HepG2 (cell line): Measurements from ENCODE around the gene AJM1. TPM values are rescaled to one million over a fixed set of nuclear protein-coding genes. Genes with fewer than 3 reads are reported as not detected.

ENCODE experiments used
- MED1 ChIP-seq: sonication (generic); formaldehyde crosslinking; IDR thresholded peaks from 2 replicates; pipeline ENCODE4 v1.4.0; 2020; ENCODE audit warnings: missing genetic modification reagents
- MTERF4 ChIP-seq: sonication (generic); formaldehyde crosslinking; IDR thresholded peaks from 2 replicates; pipeline ENCODE4 v1.8.0; 2023; ENCODE audit warnings: mild to moderate bottlenecking, missing genetic modification reagents
- RNF2 ChIP-seq: fragments of 450-650 bp; conservative IDR thresholded peaks from 2 replicates; pipeline ENCODE4 v1.6.1; 2016; ENCODE audit warnings: low read depth
- STAG1 ChIP-seq: sonication (generic); formaldehyde crosslinking; IDR thresholded peaks from 2 replicates; pipeline ENCODE4 v1.4.0; 2020; ENCODE audit warnings: missing genetic modification reagents
- U2AF1 ChIP-seq: fragments of 200-400 bp; formaldehyde crosslinking; optimal IDR thresholded peaks from 2 replicates; pipeline ENCODE3; 2017; ENCODE audit warnings: mild to moderate bottlenecking, low read depth, low read length
- YEATS4 ChIP-seq: sonication (generic); formaldehyde crosslinking; IDR thresholded peaks from 2 replicates; pipeline ENCODE4 v1.4.0; 2020; ENCODE audit warnings: missing genetic modification reagents, borderline replicate concordance
- ZBTB33 ChIP-seq: sonication (generic); formaldehyde crosslinking; IDR thresholded peaks from 2 replicates; pipeline ENCODE4 v1.4.0; 2020; ENCODE audit warnings: missing genetic modification reagents
- ZBTB8A ChIP-seq: sonication (generic); formaldehyde crosslinking; IDR thresholded peaks from 2 replicates; pipeline ENCODE4 v1.4.0; 2020; ENCODE audit warnings: mild to moderate bottlenecking, low read depth, missing genetic modification reagents, borderline replicate concordance
- ZNF331 ChIP-seq: sonication (generic); formaldehyde crosslinking; IDR thresholded peaks from 2 replicates; pipeline ENCODE4 v1.4.0; 2020; ENCODE audit warnings: missing genetic modification reagents
- ZNF468 ChIP-seq: sonication (generic); formaldehyde crosslinking; IDR thresholded peaks from 2 replicates; pipeline ENCODE4 v1.8.0; 2022; ENCODE audit warnings: mild to moderate bottlenecking, moderate library complexity, missing genetic modification reagents
- ZNF558 ChIP-seq: sonication (generic); formaldehyde crosslinking; IDR thresholded peaks from 2 replicates; pipeline ENCODE4 v1.9.0; 2022; ENCODE audit warnings: mild to moderate bottlenecking, missing genetic modification reagents, borderline replicate concordance
- ZNF768 ChIP-seq: sonication (generic); formaldehyde crosslinking; IDR thresholded peaks from 2 replicates; pipeline ENCODE4 v1.4.0; 2020; ENCODE audit warnings: missing genetic modification reagents
- ZSCAN20 ChIP-seq: sonication (generic); formaldehyde crosslinking; IDR thresholded peaks from 2 replicates; pipeline ENCODE4 v1.4.0; 2020; ENCODE audit warnings: missing genetic modification reagents, mild to moderate bottlenecking, borderline replicate concordance
- polyA plus RNA-seq, 8 experiments: library from polyadenylated mRNA; depleted of rRNA in 3 of 8; stranded (reverse) in 7 of 8; unstranded in 1 of 8; fragments of >200 nt; fragmentation: Illumina TruSeq in 4 of 8; extraction: Trizol in 4 of 8; gene quantifications; 2 replicates each; pipeline versions ENCODE4 v1.2.1 to v1.2.3, GENCODE V29; 2011 to 2016; ENCODE audit warnings: low read depth in 4 of 8, missing spikeins in 1 of 8, mixed read lengths in 1 of 8; ENCODE audit not compliant: insufficient read depth in 1 of 8
- total RNA-seq, 5 experiments: library from RNA; depleted of rRNA; stranded (reverse); fragments of >200 nt; fragmentation: Illumina TruSeq; extraction: Trizol; gene quantifications; 2 replicates each; pipeline ENCODE4 v1.2.3, GENCODE V29; 2016; ENCODE audit warnings: low read depth in 1 of 5
- TF ChIP-seq, protein P1 (sequence below): sonication (generic); formaldehyde crosslinking; IDR thresholded peaks from one replicate; pipeline ENCODE4 v1.5.1; 2020; ENCODE audit warnings: mild to moderate bottlenecking, missing genetic modification reagents; ENCODE audit errors: not compliant biosample characterization

The AJM1 gene
- total and polyA plus RNA-seq, 2 of the 13 experiments (the other 11 are each of a cell fraction or from before 2014, with no cell fraction given): 1.1 to 1.2 TPM

GRCh38 chr9:136886610-136887597, 44.6 kb downstream of the AJM1 start (continued):
- TF ChIP-seq MTERF4 (peak; percentile 77; the same call in 1 of the 2 replicates), ZBTB8A (CRISPR knock-in tag) (no peak), ZNF331 (0 out of 2 replicates have a peak, but pooled peaks have one; percentile 51), STAG1 (CRISPR knock-in tag) (no peak), YEATS4 (CRISPR knock-in tag) (0 out of 2 replicates have a peak, but pooled peaks have one; percentile 24), RNF2 (no peak), ZBTB33 (no peak), ZNF468 (CRISPR knock-in tag) (no peak), ZNF768 (CRISPR knock-in tag) (peak; percentile 43; the same call in 1 of the 2 replicates), ZSCAN20 (0 out of 2 replicates have a peak, but pooled peaks have one; percentile 46), ZNF558 (CRISPR knock-in tag) (0 out of 2 replicates have a peak, but pooled peaks have one; percentile 68), MED1 (peak; percentile 27; the same call in 1 of the 2 replicates), U2AF1 (peak; percentile 24)
- TF ChIP-seq, protein P1, sequence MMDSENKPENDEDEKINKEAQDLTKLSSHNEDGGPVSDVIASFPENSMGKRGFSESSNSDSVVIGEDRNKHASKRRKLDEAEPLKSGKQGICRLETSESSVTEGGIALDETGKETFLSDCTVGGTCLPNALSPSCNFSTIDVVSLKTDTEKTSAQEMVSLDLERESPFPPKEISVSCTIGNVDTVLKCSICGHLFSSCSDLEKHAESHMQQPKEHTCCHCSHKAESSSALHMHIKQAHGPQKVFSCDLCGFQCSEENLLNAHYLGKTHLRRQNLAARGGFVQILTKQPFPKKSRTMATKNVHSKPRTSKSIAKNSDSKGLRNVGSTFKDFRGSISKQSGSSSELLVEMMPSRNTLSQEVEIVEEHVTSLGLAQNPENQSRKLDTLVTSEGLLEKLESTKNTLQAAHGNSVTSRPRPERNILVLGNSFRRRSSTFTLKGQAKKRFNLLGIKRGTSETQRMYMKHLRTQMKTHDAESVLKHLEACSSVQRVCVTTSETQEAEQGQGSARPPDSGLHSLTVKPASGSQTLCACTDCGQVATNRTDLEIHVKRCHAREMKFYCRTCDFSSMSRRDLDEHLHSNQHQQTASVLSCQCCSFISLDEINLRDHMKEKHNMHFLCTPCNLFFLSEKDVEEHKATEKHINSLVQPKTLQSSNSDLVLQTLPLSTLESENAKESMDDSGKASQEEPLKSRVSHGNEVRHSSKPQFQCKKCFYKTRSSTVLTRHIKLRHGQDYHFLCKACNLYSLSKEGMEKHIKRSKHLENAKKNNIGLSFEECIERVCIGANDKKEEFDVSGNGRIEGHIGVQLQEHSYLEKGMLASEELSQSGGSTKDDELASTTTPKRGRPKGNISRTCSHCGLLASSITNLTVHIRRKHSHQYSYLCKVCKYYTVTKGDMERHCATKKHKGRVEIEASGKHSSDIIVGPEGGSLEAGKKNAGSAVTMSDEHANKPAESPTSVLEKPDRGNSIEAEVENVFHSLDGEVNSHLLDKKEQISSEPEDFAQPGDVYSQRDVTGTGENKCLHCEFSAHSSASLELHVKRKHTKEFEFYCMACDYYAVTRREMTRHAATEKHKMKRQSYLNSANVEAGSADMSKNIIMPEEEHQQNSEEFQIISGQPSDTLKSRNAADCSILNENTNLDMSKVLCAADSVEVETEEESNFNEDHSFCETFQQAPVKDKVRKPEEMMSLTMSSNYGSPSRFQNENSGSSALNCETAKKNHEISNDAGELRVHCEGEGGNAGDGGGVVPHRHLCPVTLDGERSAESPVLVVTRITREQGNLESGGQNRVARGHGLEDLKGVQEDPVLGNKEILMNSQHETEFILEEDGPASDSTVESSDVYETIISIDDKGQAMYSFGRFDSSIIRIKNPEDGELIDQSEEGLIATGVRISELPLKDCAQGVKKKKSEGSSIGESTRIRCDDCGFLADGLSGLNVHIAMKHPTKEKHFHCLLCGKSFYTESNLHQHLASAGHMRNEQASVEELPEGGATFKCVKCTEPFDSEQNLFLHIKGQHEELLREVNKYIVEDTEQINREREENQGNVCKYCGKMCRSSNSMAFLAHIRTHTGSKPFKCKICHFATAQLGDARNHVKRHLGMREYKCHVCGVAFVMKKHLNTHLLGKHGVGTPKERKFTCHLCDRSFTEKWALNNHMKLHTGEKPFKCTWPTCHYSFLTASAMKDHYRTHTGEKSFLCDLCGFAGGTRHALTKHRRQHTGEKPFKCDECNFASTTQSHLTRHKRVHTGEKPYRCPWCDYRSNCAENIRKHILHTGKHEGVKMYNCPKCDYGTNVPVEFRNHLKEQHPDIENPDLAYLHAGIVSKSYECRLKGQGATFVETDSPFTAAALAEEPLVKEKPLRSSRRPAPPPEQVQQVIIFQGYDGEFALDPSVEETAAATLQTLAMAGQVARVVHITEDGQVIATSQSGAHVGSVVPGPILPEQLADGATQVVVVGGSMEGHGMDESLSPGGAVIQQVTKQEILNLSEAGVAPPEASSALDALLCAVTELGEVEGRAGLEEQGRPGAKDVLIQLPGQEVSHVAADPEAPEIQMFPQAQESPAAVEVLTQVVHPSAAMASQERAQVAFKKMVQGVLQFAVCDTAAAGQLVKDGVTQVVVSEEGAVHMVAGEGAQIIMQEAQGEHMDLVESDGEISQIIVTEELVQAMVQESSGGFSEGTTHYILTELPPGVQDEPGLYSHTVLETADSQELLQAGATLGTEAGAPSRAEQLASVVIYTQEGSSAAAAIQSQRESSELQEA (CRISPR knock-in tag): peak; percentile 20
